CD4-positive, alpha-beta T cell treated with Interleukin-4 for 4 hours (primary cell): Measurements from ENCODE around the gene SNN.

Experiments used
- DNase-seq: peaks from one replicate; pipeline ENCODE4 v3.0.0-alpha.2; 2020

SNN gene

DNA sequence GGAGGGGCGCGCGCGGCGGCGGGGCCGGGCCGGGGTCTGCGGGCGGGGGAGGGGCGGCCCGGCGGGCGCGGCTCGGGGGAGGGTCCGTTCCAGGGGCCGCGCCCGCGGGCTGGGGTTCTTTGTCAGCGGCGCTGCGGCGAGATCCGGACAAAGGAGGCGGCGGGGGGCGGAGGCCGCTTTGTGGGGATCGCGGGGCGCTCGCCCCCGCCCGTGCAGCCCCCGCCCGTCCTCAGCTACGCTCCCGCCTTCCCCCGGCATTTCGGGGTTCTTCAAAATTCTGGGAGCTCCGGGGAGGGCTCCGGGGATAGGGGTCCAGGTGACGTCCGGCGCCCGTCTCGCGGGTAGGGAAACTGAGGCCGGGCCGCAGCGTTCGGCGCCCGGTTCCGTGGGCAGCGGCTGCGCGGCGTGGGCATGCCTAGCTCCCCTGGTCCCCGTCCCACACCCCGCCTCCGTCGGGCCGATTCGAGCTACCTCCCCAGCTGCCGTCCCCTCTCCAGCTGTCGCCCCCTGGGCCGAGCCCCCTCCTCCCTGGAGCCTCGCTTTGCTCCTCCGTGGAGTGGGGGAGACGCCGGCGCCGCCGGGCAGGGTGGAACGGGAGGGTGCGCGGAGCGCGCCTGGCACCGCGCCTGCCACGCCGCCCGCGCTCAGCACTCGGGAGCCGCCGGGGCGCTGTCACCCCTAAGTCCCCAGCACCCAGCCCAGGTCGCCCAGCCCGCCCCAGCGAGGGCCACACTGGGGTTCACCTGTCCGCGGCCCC is 546 bp downstream of the SNN start:
- no peak for DNase-seq

DNA sequence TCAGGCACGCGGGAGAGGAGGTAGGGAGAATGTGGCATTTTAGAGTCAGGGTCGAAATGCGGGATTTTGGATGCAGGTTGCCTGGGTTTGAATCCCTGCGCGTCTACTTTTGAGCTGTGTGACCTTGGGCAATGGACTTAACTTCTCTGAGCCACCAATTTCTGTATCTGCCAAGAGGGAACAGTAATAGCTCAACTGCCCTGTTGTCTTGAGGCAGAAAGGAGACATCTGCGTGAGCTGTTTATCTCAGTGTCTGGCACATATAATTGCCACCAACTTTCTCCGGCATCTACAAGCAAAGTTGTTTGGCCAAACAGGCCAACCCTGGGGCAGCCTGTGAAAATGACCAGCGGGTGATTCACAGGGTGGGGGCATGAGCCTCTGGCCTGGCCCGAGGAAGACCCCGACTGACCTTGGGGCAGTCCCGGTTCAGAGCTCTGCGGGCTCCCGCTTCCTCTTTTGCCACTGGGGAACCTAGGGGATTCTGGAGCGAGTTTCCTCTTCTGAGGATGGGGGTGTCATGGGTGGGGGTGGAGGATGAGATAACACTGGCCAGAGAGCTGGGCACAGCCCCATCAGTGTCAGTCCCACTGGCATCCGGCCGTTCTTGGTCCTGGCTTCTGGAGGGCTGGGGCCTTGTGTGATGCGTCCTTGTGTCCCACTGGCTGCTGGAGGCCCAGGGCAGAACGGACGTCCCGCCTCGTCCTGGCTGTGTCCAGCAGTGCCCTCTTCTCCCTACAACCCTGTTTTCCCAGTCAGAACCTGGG is 1.3 kb downstream of the SNN start:
- DNase-seq: no peak

- DNase-seq: no peak
Observed at GRCh38 chr16:11670171-11671131, 2.2 kb downstream of the SNN start.

- DNase-seq: no peak
Observed at GRCh38 chr16:11671271-11671670, 3.0 kb downstream of the SNN start.

- DNase-seq: no peak
Observed at GRCh38 chr16:11671676-11672075, 3.4 kb downstream of the SNN start.

- DNase-seq: peak; percentile 34
Observed at GRCh38 chr16:11672206-11673090, 4.2 kb downstream of the SNN start.

GRCh38 chr16:11673091-11674000 is 5.1 kb downstream of the SNN start:
- DNase-seq: no peak

GRCh38 chr16:11674001-11674817 is 6.0 kb downstream of the SNN start:
- no peak for DNase-seq

DNA sequence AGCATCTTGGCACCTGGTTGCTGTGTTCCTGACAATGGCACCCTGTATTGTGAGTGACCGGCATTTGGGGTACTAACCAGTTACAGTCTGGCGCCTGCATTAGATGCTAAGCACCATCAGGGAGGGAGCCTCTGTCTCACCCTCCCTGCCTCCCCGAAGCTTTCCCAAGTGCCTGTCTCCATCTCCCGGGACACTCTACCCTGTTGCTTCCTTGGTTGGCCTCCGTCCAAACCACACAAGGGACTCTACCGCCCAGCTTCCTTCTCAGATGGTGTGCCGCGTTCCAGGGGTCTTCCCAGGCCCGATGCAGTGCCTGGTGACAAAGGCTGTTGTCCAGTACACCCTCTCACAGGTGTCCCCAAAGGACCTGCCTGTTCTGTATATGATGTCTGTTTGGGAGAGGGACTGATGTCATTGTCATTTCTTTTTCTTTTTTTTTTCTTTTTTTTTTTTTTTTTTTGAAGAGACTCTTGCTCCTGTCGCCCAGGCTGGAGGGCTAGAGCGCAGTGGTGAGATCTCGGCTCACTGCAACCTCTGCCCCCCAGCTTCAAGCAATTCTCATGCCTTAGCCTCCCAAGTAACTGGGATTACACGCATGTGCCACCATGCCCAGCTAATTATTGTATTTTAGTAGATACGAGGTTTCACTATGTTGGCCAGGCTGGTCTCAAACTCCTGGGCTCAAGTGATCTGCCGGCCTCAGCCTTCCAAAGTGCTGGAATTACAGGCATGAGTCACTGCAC is 6.7 kb downstream of the SNN start:
- DNase-seq: no peak

- no peak for DNase-seq
Observed at GRCh38 chr16:11675561-11676511, 7.6 kb downstream of the SNN start.

- DNase-seq: no peak
Observed at GRCh38 chr16:11676799-11677198, 8.5 kb downstream of the SNN start.

DNA sequence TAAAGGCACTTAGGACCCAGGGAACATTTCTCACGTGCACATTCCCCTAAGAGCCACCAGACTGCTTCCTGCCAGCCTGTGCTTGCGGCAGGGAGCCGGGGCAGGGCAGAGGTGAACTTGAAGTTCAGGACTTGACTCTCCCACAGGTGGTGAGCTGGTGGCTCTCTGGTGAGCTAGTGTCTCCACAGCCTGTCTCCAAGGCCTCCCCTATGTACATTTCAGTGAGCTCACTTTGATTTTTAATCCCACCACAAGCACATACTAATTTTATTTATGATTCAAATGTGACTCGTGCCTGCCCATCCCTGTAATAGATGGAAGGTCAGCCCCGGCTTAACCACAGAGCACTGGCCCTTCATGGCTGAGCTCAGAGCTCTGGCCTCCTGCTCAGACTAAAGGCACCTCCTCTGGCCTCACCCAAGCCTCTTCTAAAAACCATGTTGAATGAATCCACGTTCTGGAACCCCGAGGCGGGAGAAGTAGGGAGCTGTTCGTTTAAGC is 9.2 kb downstream of the SNN start:
- no peak for DNase-seq

GRCh38 chr16:11677959-11678881 is 10.0 kb downstream of the SNN start:
- no peak for DNase-seq

DNA sequence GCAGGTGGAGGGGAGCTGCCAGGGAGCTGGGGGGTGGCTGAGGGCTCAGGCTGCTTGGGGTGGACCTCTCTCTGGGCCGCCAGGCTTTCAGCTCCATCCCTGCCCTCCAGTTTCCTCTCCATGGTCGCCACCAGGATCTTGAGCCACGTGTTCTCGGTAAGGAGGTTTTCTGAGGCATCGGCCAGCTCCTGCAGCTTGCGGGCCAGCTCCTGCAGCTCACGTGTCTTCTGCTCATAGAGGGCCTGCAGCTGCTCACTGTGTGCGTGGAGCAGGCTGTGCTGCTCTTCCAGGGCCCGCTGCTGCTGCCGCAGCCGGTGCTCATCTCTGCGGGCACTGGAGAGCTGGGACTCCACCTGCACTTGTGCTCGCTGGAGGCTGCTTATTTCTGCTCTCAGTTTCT is 11.0 kb downstream of the SNN start:
- no peak for DNase-seq

DNA sequence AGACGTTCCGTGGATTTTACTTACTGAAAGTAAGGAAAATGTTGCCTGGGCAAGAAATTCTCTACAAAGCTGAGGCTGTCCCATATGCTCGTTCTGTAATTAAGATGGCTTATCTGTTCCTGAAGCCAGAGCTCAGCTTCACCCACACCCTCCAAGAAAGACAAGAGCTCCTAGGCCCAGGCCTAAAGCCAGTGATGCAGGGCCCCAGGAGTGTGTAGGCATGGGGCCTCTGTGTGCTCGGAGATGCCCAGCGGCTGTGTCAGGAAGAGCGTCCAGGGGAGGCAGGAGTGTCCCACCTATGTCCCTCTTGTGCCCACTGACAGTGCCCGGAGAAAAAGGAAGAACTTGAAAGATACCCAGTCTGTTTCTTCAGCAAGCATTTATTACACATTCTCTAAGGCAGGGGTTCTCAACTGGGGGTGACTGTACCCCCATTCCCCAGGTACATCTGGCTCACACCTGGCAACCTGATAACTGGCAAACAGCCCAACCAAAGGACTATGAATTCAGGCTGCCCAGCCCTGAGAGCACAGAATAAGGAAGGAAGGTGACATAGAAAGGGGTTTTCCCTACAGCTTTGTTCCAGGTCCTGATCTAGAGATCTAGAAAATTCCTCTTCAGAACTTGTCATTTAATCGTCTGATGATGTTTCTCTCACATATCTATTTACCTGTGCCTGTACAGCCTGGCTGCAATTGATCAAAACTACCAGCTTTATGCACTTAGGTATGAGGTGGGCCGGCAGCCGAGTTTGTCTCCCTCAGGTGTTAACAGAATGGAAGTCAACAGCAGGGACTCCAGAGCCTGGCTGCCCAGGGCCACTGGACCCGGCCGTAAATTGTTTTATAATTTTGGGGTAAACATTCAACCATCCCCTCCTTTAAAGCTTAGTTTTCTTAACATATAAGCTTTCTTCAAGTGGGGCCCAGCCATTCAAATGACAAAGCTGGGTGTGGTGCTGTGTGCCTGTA is 12.0 kb downstream of the SNN start:
- no peak for DNase-seq

DNA sequence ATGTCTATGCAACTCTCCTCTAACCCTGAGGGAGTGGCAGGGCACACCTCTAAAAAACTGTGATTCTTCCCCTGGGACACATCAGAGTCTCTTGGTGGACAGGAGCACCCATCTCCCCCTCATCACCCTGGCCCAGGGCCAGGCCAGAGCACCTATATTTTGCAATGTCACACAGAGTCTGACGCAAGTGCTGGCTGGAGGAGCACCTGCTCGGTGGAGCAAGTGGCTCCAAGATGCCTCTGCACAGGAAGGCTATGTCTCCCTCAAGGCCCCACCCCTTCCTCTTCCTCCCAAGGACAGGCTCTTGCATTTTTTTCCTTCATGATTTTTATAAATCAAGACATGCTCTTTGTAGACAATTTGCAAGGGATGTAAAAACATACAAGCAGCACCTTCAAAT is 13.3 kb downstream of the SNN start:
- no peak for DNase-seq
